HepG2 (cell line): Measurements from ENCODE around the gene ZNF331. TPM values are rescaled to one million over a fixed set of nuclear protein-coding genes. Genes with fewer than 3 reads are reported as not detected.

Source experiments
- ATAC-seq: fragments of 200-7000 bp; cut with Tn5 transposase; 3 replicates; pipeline ENCODE4 v1.9.1; 2020; ENCODE audit warnings: mild to moderate bottlenecking, moderate library complexity
- BruUV-seq: library from RNA; stranded (reverse); fragments of 400-500 nt; replicated peaks from 2 replicates; lab custom pipeline; 2021; lab: Mats Ljungman, UMichigan
- CTCF ChIA-PET: fragments of 300-600 bp; formaldehyde crosslinking; extraction: SDS; loops from one replicate; lab custom pipeline; 2021; ENCODE audit warnings: low total read pairs, inconsistent platforms, low intra/inter-chr PET ratio; lab: Yijun Ruan, JAX
- POLR2A ChIA-PET: fragments of 350-600 bp; sonication (Branson Sonifier 250); formaldehyde crosslinking; loops from one replicate; lab custom pipeline; 2020; ENCODE audit warnings: antibody characterized with exemption, inconsistent platforms; lab: Yijun Ruan, JAX
- DNase-seq: peaks from one replicate; pipeline ENCODE4 v3.0.0-alpha.2; 2015; ENCODE audit warnings: low spot score
- FAIRE-seq: peaks from 3 replicates; lab custom pipeline; 2011; peaks lifted over from hg19 to GRCh38; lab: Jason Lieb, UNC
- H2AFZ ChIP-seq: one replicate; pipeline ENCODE4 v1.6.1; 2011; ENCODE audit warnings: low read length, inconsistent platforms
- H3K27ac ChIP-seq: fragments of 300-600 bp; 3 replicates; pipeline ENCODE4 v1.8.0; 2011; ENCODE audit warnings: mixed run types, mild to moderate bottlenecking, mixed read lengths, low read length, inconsistent platforms; ENCODE audit not compliant: insufficient read depth; ENCODE audit errors: extremely low read length
- H3K27me3 ChIP-seq, 2 experiments: fragments of 200-600 bp in 1 of 2; 2 replicates in 1 of 2; 3 replicates in 1 of 2; pipeline versions ENCODE4 v1.6.0 to v1.8.0; 2011; ENCODE audit warnings: low read length in 2 of 2, mild to moderate bottlenecking in 2 of 2, moderate library complexity in 2 of 2, inconsistent platforms in 1 of 2; ENCODE audit not compliant: insufficient read depth in 2 of 2, control insufficient read depth in 1 of 2
- H3K36me3 ChIP-seq, 2 experiments: fragments of 200-600 bp in 1 of 2; replicated peaks in 1 of 2; 2 replicates in 1 of 2; 3 replicates in 1 of 2; pipeline versions ENCODE4 v1.5.1 to v1.8.0; 2011; ENCODE audit warnings: low read length in 2 of 2, inconsistent platforms in 1 of 2; ENCODE audit not compliant: insufficient read depth in 2 of 2, control insufficient read depth in 1 of 2
- H3K4me1 ChIP-seq: 2 replicates; pipeline ENCODE4 v1.5.1; 2012; ENCODE audit warnings: low read length, inconsistent platforms; ENCODE audit not compliant: insufficient read depth
- H3K4me2 ChIP-seq: 2 replicates; pipeline ENCODE4 v1.6.0; 2011; ENCODE audit warnings: low read depth, low read length, inconsistent platforms
- H3K4me3 ChIP-seq, 3 experiments: fragments of 200-600 bp in 1 of 3; sonication (generic), shearing (Covaris generic) in 1 of 3; replicated peaks in 1 of 3; 2 replicates each; pipeline ENCODE4 v1.5.1; 2011 to 2016; ENCODE audit warnings: low read length in 3 of 3, inconsistent platforms in 2 of 3, low read depth in 2 of 3, mild to moderate bottlenecking in 2 of 3, control low read depth in 1 of 3, mixed read lengths in 1 of 3; ENCODE audit not compliant: insufficient read depth in 1 of 3
- H3K79me2 ChIP-seq: one replicate; pipeline ENCODE4 v1.6.1; 2011; ENCODE audit warnings: low read length, inconsistent platforms; ENCODE audit not compliant: insufficient read depth
- H3K9ac ChIP-seq: 2 replicates; pipeline ENCODE4 v1.6.0; 2011; ENCODE audit warnings: mild to moderate bottlenecking, low read depth, low read length, inconsistent platforms; ENCODE audit not compliant: insufficient read depth
- H3K9me3 ChIP-seq: 2 replicates; pipeline ENCODE4 v1.5.1; 2012; ENCODE audit warnings: mild to moderate bottlenecking, low read length
- H4K20me1 ChIP-seq: 2 replicates; pipeline ENCODE4 v1.6.0; 2011; ENCODE audit warnings: inconsistent platforms, mild to moderate bottlenecking, low read length, moderate library complexity; ENCODE audit not compliant: insufficient read depth
- ATF1 ChIP-seq: IDR thresholded peaks from 2 replicates; pipeline ENCODE4 v1.6.1; 2016; ENCODE audit warnings: mild to moderate bottlenecking, control low read depth
- BCL3 ChIP-seq: sonication (generic); formaldehyde crosslinking; IDR thresholded peaks from 2 replicates; pipeline ENCODE4 v1.5.1; 2020; ENCODE audit warnings: mild to moderate bottlenecking, missing genetic modification reagents, moderate library complexity
- BCL6 ChIP-seq: IDR thresholded peaks from 2 replicates; pipeline ENCODE4 v1.6.1; 2016; ENCODE audit warnings: missing genetic modification reagents, missing compliant biosample characterization
- CTCF ChIP-seq: sonication (generic); formaldehyde crosslinking; IDR thresholded peaks from 2 replicates; pipeline ENCODE4 v1.5.0; 2020; ENCODE audit warnings: mild to moderate bottlenecking, missing genetic modification reagents, moderate library complexity
- GRHL1 ChIP-seq: sonication (generic); formaldehyde crosslinking; conservative IDR thresholded peaks from 2 replicates; pipeline ENCODE4 v1.8.0; 2022; ENCODE audit warnings: missing genetic modification reagents
- KMT2B ChIP-seq: IDR thresholded peaks from 2 replicates; pipeline ENCODE4 v1.6.1; 2016; ENCODE audit warnings: missing genetic modification reagents, missing compliant biosample characterization
- MAX ChIP-seq: IDR thresholded peaks from 2 replicates; pipeline ENCODE4 v1.6.1; 2012; ENCODE audit warnings: inconsistent platforms
- MXD1 ChIP-seq: sonication (generic); formaldehyde crosslinking; IDR thresholded peaks from 2 replicates; pipeline ENCODE4 v1.4.0; 2020; ENCODE audit warnings: mild to moderate bottlenecking, missing genetic modification reagents
- PBX3 ChIP-seq: sonication (generic); formaldehyde crosslinking; IDR thresholded peaks from 2 replicates; pipeline ENCODE4 v1.8.1; 2023; ENCODE audit warnings: missing genetic modification reagents, inconsistent platforms, borderline replicate concordance
- PHF21A ChIP-seq: sonication (generic); formaldehyde crosslinking; IDR thresholded peaks from 2 replicates; pipeline ENCODE4 v1.5.0; 2020; ENCODE audit warnings: mild to moderate bottlenecking, missing genetic modification reagents
- STAG1 ChIP-seq: sonication (generic); formaldehyde crosslinking; IDR thresholded peaks from 2 replicates; pipeline ENCODE4 v1.4.0; 2020; ENCODE audit warnings: missing genetic modification reagents
- TBP ChIP-seq: sonication (generic); formaldehyde crosslinking; IDR thresholded peaks from 2 replicates; pipeline ENCODE4 v1.5.0; 2020; ENCODE audit warnings: missing genetic modification reagents
- TBX2 ChIP-seq: sonication (generic); formaldehyde crosslinking; IDR thresholded peaks from 2 replicates; pipeline ENCODE4 v1.5.0; 2020; ENCODE audit warnings: missing genetic modification reagents, mild to moderate bottlenecking, borderline replicate concordance
- THYN1 ChIP-seq: sonication (generic); formaldehyde crosslinking; IDR thresholded peaks from 2 replicates; pipeline ENCODE4 v1.8.1; 2023; ENCODE audit warnings: low read depth, mild to moderate bottlenecking, moderate library complexity, missing genetic modification reagents, borderline replicate concordance
- ZBTB38 ChIP-seq: sonication (generic); formaldehyde crosslinking; IDR thresholded peaks from 2 replicates; pipeline ENCODE4 v1.5.1; 2020; ENCODE audit warnings: mild to moderate bottlenecking, missing genetic modification reagents
- ZFP36L2 ChIP-seq: sonication (generic); formaldehyde crosslinking; IDR thresholded peaks from 2 replicates; pipeline ENCODE4 v1.4.0; 2020; ENCODE audit warnings: missing genetic modification reagents
- ZNF205 ChIP-seq: IDR thresholded peaks from 2 replicates; pipeline ENCODE4 v1.6.1; 2018; ENCODE audit warnings: missing biosample characterization, missing genetic modification reagents
- ZNF292 ChIP-seq: sonication (generic); formaldehyde crosslinking; IDR thresholded peaks from 2 replicates; pipeline ENCODE4 v1.8.1; 2022; ENCODE audit warnings: mild to moderate bottlenecking, low read depth, missing genetic modification reagents, borderline replicate concordance
- ZNF670 ChIP-seq: sonication (generic); formaldehyde crosslinking; IDR thresholded peaks from 2 replicates; pipeline ENCODE4 v1.8.0; 2022; ENCODE audit warnings: mild to moderate bottlenecking, missing genetic modification reagents, borderline replicate concordance
- ZNF713 ChIP-seq: sonication (generic); formaldehyde crosslinking; IDR thresholded peaks from 2 replicates; pipeline ENCODE4 v1.4.0; 2020; ENCODE audit warnings: mild to moderate bottlenecking, missing genetic modification reagents
- WGBS: methylation state at CpG from one replicate; pipeline ENCODE4 v1.1.6; 2017; ENCODE audit warnings: low lambda C conversion rate; 5-methylcytosine and 5-hydroxymethylcytosine counted together
- in situ Hi-C: cut with HindIII; loops from 2 replicates; pipeline ENCODE4 v1.10.0; 2017; ENCODE audit warnings: low pct_unique_long_range_greater_than_20kb; ENCODE audit not compliant: extremely low pct_ligation_motif_present
- intact Hi-C: fragments of 100-400 bp; cut with micrococcal nuclease; formaldehyde crosslinking; loops from one replicate; pipeline ENCODE4 v1.10.0; 2022; ENCODE audit not compliant: unreplicated experiment
- polyA plus RNA-seq, 8 experiments: library from polyadenylated mRNA; depleted of rRNA in 3 of 8; stranded (reverse) in 7 of 8; unstranded in 1 of 8; fragments of >200 nt; fragmentation: Illumina TruSeq in 4 of 8; extraction: Trizol in 4 of 8; gene quantifications; 2 replicates each; pipeline versions ENCODE4 v1.2.1 to v1.2.3, GENCODE V29; 2011 to 2016; ENCODE audit warnings: low read depth in 4 of 8, missing spikeins in 1 of 8, mixed read lengths in 1 of 8; ENCODE audit not compliant: insufficient read depth in 1 of 8
- total RNA-seq, 5 experiments: library from RNA; depleted of rRNA; stranded (reverse); fragments of >200 nt; fragmentation: Illumina TruSeq; extraction: Trizol; gene quantifications; 2 replicates each; pipeline ENCODE4 v1.2.3, GENCODE V29; 2016; ENCODE audit warnings: low read depth in 1 of 5

The ZNF331 gene
- total and polyA plus RNA-seq, 2 of the 13 experiments (the other 11 are each of a cell fraction or from before 2014, with no cell fraction given): 8.2 to 13.3 TPM

GRCh38 chr19:53504885-53505284 is 33.1 kb upstream of the ZNF331 start:
- FAIRE-seq (no peak), DNase-seq (peak; percentile 38), ATAC-seq (peak; percentile 73)
- H3K27me3 ChIP-seq: no peaks in the 10 kb centered on the region
- intact Hi-C loops: no loop called here
- H3K4me2 ChIP-seq: peak overlapping the region; percentile 75
- no TSS peak for BruUV-seq
- ChIA-PET POLR2A (interaction anchor here (1.0 to 1.4 kb wide), 3 partner anchors 16 to 81 kb away, joined by 3 to 4 read pairs (median 3); partner anchors contain the start of gene ZNF761), CTCF (no interaction called here)
- no peaks in the 10 kb centered on the region for H4K20me1 ChIP-seq
- 17% methylated on average over 7 of the region's 7 CpGs for WGBS
- H3K9ac ChIP-seq: peak overlapping the region; percentile 57
- in situ Hi-C loops: no loop called here
- H3K4me3 ChIP-seq: peak overlapping the region; percentile 11 to 46 (median 37); a peak in 5 of 6 replicates
- H3K27ac ChIP-seq: peak overlapping the region; percentile 43
- no peak overlapping the region for H2AFZ ChIP-seq
- no peaks in the 10 kb centered on the region for H3K79me2 ChIP-seq
- peaks cover 61% of the 10 kb centered on the region for H3K4me1 ChIP-seq
- no peaks in the 10 kb centered on the region for H3K36me3 ChIP-seq
- H3K9me3 ChIP-seq: no peaks in the 10 kb centered on the region
- TF ChIP-seq ATF1 (CRISPR knock-in tag) (no peak), MAX (peak; percentile 78), ZNF292 (CRISPR knock-in tag) (peak; percentile 18; the same call in 1 of the 2 replicates), CTCF (CRISPR knock-in tag) (peak; percentile 50), BCL3 (no peak), PHF21A (CRISPR knock-in tag) (no peak), ZBTB38 (CRISPR knock-in tag) (peak; percentile 80), STAG1 (no peak; the same call in 1 of the 2 replicates), ZNF205 (CRISPR knock-in tag) (no peak), ZNF713 (CRISPR knock-in tag) (no peak), THYN1 (CRISPR knock-in tag) (no peak), ZFP36L2 (CRISPR knock-in tag) (no peak), BCL6 (CRISPR knock-in tag) (no peak), TBX2 (CRISPR knock-in tag) (no peak), PBX3 (CRISPR knock-in tag) (no peak), ZNF670 (CRISPR knock-in tag) (no peak), GRHL1 (CRISPR knock-in tag) (no peak), KMT2B (no peak), TBP (CRISPR knock-in tag) (no peak), MXD1 (CRISPR knock-in tag) (no peak)
